ENCODE measurements around the gene IL1RAPL2.

IL1RAPL2 gene

DNA sequence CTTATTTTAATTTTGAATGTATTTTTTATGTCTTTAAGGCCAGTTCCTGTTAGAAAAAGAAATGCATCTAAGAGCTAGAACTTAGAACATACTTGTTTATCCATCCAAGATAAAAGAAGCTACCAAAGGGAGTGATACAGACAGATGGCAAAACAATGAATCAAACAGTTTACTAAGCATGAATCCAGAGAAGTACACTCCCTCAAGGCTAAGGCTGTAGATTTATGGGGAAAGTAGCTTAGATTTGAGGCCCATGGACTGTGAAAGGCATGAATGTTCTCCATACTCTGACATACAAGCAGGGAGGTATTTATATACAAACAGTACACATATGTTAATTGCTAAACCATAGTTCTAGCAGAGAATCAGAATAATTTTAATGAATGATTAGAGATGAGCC lies 1001.1 kb downstream of the IL1RAPL2 start:
- no peak overlapping the region for H3K27ac ChIP-seq
- H3K9me3 ChIP-seq: no peaks in the 10 kb centered on the region
- no peak overlapping the region for H3K9ac ChIP-seq
- no peaks in the 10 kb centered on the region for H3K4me1 ChIP-seq
- no peak for TF ChIP-seq Cebpa-rat (IDR thresholded peaks at IDR 0.05)
- no peak overlapping the region for H3K4me3 ChIP-seq
- H3K4me2 ChIP-seq: no peak overlapping the region
- H3K27me3 ChIP-seq: peaks cover 3% of the 10 kb centered on the region; the same call in 1 of the 2 replicates
- no peaks in the 10 kb centered on the region for H4K20me1 ChIP-seq
- no peaks in the 10 kb centered on the region for H3K36me3 ChIP-seq

DNA sequence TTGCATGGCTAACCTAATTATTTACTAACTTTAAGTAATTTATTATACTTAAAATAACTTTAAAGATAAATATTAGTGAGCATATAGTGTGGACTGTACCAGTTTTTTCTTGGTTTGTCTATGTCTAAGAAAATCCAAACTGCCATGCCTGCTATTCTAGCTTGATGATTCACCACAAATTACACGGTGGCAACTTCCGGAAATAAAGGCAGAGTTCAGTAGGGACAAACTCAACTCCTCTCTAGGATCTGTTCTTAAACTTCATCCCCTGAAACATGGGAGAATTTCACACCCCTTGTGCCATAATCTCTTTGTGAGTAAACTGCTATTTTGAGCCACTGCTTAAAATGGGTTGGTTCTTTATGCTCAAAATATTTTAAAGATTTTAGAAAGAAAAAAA lies 1042.7 kb downstream of the IL1RAPL2 start:
- no peak for TF ChIP-seq Cebpa-rat (IDR thresholded peaks at IDR 0.05)
- Histone ChIP-seq H3K36me3 (no peaks in the 10 kb centered on the region), H4K20me1 (no peaks in the 10 kb centered on the region), H3K9me3 (no peaks in the 10 kb centered on the region), H3K27ac (no peak overlapping the region), H3K27me3 (peaks cover 3% of the 10 kb centered on the region; the same call in 1 of the 2 replicates), H3K4me2 (no peak overlapping the region), H3K4me1 (no peaks in the 10 kb centered on the region), H3K4me3 (no peak overlapping the region), H3K9ac (no peak overlapping the region)

DNA sequence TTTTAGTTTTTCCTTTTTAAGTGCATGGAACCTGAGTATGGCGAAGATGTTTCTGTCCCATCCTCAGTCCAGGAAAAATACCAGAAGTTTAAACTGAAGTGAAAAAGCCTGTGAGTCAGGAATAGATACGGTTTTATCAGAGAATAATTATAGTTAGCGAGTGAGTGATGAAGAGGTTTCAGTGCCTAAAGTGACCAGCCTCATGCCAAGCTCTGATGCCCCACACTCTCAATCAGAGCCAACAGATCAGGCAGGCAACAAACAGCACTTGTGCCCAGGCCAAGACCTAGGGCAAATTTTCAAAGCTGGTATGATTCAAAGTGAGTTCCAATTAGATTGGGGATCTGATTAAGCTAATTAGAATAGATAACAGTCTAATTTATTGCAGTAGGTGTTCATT lies 1043.5 kb downstream of the IL1RAPL2 start:
- no peak for TF ChIP-seq Cebpa-rat (IDR thresholded peaks at IDR 0.05)
- H3K36me3 ChIP-seq: no peaks in the 10 kb centered on the region
- no peaks in the 10 kb centered on the region for H4K20me1 ChIP-seq
- no peak overlapping the region for H3K4me3 ChIP-seq
- H3K4me1 ChIP-seq: no peaks in the 10 kb centered on the region
- no peak overlapping the region for H3K27ac ChIP-seq
- H3K9ac ChIP-seq: no peak overlapping the region
- no peaks in the 10 kb centered on the region for H3K9me3 ChIP-seq
- peaks cover 3% of the 10 kb centered on the region; the same call in 1 of the 2 replicates for H3K27me3 ChIP-seq
- no peak overlapping the region for H3K4me2 ChIP-seq

DNA sequence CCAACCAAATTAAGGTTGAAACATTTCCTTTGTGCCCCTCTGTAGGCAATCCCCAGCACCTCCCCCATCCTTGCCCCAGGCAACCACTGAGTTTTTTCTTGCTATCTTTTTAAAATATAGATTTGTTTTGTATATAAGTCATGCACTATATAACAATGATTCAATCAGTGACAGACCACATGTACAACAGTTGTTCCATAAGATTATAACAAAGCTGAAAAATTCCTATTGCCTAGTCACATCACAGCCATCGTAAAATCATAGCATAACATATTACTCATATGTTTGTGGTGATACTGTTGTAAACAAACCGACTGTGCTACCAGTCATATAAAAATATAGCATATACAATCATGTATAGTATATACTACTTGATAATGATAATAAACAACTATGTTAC lies 1044.4 kb downstream of the IL1RAPL2 start:
- H3K36me3 ChIP-seq: no peaks in the 10 kb centered on the region
- no peak overlapping the region for H3K9ac ChIP-seq
- H4K20me1 ChIP-seq: no peaks in the 10 kb centered on the region
- H3K4me1 ChIP-seq: no peaks in the 10 kb centered on the region
- H3K27me3 ChIP-seq: peaks cover 3% of the 10 kb centered on the region; the same call in 1 of the 2 replicates
- TF ChIP-seq Cebpa-rat (IDR thresholded peaks at IDR 0.05): no peak
- no peak overlapping the region for H3K27ac ChIP-seq
- H3K4me2 ChIP-seq: no peak overlapping the region
- H3K4me3 ChIP-seq: no peak overlapping the region
- H3K9me3 ChIP-seq: no peaks in the 10 kb centered on the region

DNA sequence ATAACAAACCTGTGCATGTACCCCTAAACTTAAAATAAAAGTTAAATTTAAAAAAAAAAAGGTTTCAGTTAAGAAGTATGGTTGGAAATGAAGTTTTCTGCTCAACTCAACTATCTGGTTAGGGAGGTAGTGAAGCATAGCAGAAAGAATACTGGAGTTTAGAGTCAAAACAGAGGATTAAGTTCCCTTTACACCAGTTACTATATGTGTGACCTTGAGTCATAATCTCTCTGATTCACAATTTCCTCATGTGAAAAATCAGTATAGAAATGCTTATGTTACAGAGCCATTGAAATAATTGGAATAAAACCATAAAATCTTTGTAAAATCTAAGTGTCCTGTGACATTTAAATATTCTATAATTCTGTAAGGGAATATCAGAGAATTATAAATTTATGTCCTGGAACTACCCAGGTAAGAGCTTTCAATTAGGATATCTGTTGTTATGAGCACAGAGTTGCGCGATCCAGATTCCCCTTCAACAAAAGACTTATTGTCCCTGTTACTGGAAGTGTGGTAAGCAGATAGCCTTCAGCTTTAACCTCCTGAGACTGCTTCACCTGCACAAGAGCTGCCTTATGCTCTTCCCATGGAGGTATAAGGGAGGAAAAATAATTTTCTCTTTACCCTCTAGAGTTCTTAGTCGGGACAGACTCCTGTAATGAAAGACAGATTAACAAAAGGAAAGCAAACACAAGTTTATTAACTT lies 1052.5 kb downstream of the IL1RAPL2 start:
- no peak for TF ChIP-seq Cebpa-rat (IDR thresholded peaks at IDR 0.05)
- no peak overlapping the region for H3K4me2 ChIP-seq
- H3K27me3 ChIP-seq: no peaks in the 10 kb centered on the region
- no peaks in the 10 kb centered on the region for H4K20me1 ChIP-seq
- H3K27ac ChIP-seq: no peak overlapping the region
- no peaks in the 10 kb centered on the region for H3K9me3 ChIP-seq
- H3K4me1 ChIP-seq: no peaks in the 10 kb centered on the region
- no peaks in the 10 kb centered on the region for H3K36me3 ChIP-seq
- H3K9ac ChIP-seq: no peak overlapping the region
- H3K4me3 ChIP-seq: no peak overlapping the region

DNA sequence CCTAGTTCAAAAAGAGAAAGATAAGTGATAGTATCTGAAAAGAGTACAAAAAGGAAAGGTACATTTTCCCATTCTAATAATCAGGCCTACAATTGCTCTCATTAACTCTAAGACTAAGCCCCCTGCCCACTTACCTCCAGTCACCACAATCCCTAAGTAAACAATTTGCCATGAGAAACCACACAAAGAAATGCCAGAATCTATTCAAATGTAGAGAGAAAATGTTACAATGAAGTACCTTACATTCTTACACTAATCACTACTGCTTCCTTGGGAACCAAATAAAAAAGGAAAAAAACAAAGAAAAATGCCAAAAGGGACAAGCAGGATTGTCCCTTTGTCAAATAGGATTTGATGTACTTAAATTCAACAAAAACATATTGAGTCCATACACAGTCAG lies 1068.2 kb downstream of the IL1RAPL2 start:
- Histone ChIP-seq H3K4me1 (no peaks in the 10 kb centered on the region), H3K4me3 (no peak overlapping the region), H4K20me1 (no peaks in the 10 kb centered on the region), H3K27me3 (peaks cover 10% of the 10 kb centered on the region), H3K27ac (no peak overlapping the region), H3K4me2 (no peak overlapping the region), H3K36me3 (no peaks in the 10 kb centered on the region), H3K9me3 (no peaks in the 10 kb centered on the region), H3K9ac (no peak overlapping the region)
- TF ChIP-seq Cebpa-rat (IDR thresholded peaks at IDR 0.05): no peak

DNA sequence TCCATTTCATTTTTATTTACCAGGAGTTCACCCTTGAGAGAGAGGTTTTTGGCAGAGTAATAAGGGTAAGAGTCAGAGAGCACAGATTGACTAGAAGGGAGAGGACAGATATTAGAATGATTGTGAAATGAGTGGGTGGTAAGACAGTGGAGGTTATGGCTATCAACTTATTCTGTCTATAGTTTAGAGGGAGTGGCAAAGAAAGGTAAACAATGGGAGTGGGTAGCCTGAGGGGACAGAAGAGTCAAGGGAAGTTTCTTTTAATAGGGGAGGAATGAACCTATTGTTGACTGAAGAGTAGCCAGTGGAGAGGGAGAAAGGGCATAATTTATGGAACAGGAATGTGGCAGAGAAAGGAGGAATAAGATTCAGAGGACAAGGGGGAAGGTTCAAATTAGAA lies 1069.8 kb downstream of the IL1RAPL2 start:
- Histone ChIP-seq H3K4me2 (no peak overlapping the region), H3K36me3 (no peaks in the 10 kb centered on the region)

DNA sequence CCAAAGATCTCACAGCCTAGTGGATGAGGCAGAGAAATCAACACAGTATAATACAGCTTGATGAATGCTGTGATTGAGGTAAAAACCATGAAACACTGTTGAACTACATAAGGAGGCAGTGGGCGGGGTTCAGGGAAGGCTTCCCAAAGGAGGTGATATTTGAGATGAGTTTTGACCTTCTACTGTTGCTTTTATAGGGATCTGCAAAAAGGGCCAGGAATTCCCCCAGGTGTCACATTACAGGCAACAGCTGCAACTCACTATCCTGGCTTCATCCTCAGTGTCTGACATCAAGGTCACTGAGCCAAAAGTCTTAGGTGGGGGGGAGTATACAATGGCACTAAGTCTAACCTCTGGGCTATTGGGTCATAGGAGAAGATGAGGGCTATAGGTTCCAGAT lies 1070.7 kb downstream of the IL1RAPL2 start:
- Histone ChIP-seq H3K4me2 (no peak overlapping the region), H3K9me3 (no peaks in the 10 kb centered on the region), H3K27ac (no peak overlapping the region), H3K27me3 (peaks cover 10% of the 10 kb centered on the region), H3K4me1 (no peaks in the 10 kb centered on the region), H3K36me3 (no peaks in the 10 kb centered on the region), H3K9ac (no peak overlapping the region), H3K4me3 (no peak overlapping the region), H4K20me1 (no peaks in the 10 kb centered on the region)
- no peak for TF ChIP-seq Cebpa-rat (IDR thresholded peaks at IDR 0.05)

More for the DNA sequence above, 1069.8 kb downstream of the IL1RAPL2 start:
- Histone ChIP-seq H3K27me3 (peaks cover 10% of the 10 kb centered on the region), H3K4me3 (no peak overlapping the region), H3K27ac (no peak overlapping the region), H4K20me1 (no peaks in the 10 kb centered on the region), H3K9ac (no peak overlapping the region), H3K4me1 (no peaks in the 10 kb centered on the region), H3K9me3 (no peaks in the 10 kb centered on the region)
- TF ChIP-seq Cebpa-rat (IDR thresholded peaks at IDR 0.05): no peak

DNA sequence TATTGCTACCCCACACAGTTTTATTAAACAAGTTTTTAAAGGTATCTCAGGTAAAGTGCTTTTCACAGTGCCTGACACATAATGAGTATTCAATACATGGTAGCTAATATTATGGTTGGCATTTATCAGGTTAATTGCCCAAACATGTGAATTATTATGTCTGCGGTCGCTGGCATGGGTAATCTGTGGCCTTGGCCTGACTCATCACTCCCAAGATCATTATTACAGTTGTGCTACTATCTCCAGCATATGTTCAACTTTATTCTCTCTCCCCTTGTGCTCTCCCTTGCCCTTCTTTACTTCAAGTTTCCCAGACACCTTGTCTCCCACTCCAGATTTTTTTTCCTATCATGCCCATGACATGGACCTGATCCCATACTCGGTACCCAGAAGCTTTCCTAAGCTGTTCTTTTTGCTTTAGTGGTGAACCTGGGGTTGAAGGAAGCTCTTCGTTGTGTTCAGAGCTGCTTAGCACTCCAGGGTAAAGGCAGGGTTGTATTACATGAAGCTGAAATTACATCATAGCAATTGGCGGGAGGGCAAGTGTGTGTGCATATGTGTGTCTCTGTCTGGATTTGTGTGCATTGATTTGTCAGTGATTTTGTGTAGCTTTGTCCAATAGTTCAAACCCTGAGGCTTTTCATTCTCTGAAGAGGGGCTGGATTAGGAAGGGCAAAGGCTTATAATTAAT lies 1079.8 kb downstream of the IL1RAPL2 start:
- Histone ChIP-seq H3K4me2 (no peak overlapping the region), H3K9me3 (no peaks in the 10 kb centered on the region), H3K36me3 (no peaks in the 10 kb centered on the region), H3K27me3 (no peaks in the 10 kb centered on the region), H3K9ac (no peak overlapping the region), H3K27ac (no peak overlapping the region), H3K4me1 (no peaks in the 10 kb centered on the region), H3K4me3 (no peak overlapping the region), H4K20me1 (no peaks in the 10 kb centered on the region)
- TF ChIP-seq Cebpa-rat (IDR thresholded peaks at IDR 0.05): no peak

DNA sequence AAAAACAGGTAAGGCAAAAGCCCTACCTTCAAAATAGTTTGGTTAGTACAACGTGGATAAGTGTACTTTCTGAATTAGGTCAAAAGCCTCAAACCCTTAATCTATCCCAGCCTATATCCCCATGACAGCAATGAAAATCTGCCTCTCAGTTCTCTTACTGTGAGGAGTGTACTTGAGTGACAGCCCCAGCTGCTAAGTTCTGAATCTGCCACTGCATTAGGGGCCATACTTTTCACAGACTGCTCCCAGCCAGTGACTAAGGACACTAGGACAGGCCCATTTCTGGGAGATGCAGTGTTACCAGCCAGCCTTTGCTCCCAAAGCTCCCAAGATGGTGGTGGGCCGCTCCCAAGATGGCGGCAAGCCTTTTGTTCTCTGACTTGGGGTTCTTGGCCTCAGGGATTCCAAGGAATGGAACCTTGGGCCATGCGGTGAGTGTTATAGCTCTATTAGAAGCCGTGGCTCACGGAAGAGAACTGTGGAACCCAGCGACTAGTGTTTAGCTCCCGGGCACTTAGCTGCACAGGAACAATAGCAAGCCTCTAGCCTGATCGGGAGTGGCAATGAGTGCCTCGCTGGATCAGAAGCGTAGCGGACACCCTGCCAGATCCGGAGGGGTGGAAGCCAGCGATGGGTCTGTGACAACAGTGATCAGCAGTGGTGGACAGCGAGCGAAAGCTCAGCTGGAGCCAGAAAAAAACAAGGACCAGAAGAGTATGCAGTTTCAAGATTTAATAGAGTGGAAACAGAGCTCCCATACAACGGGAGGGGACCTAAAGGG lies 1080.8 kb downstream of the IL1RAPL2 start:
- no peak overlapping the region for H3K27ac ChIP-seq
- no peak for TF ChIP-seq Cebpa-rat (IDR thresholded peaks at IDR 0.05)
- no peak overlapping the region for H3K9ac ChIP-seq
- H3K4me3 ChIP-seq: no peak overlapping the region
- H3K4me1 ChIP-seq: no peaks in the 10 kb centered on the region
- no peak overlapping the region for H3K4me2 ChIP-seq
- H3K9me3 ChIP-seq: no peaks in the 10 kb centered on the region
- 0 out of 2 replicates have a peak, but pooled peaks cover 3% of the 10 kb centered on the region for H3K27me3 ChIP-seq
- no peaks in the 10 kb centered on the region for H4K20me1 ChIP-seq
- H3K36me3 ChIP-seq: no peaks in the 10 kb centered on the region
